IPS-20b (cell line): ENCODE data around the gene MAP3K5.
"Not testable (repeated sequence)": the region's sequence is repeated elsewhere in the genome, so short reads cannot be mapped to it uniquely, and the experiment has no call there.

Source experiments
- H3K27ac ChIP-seq: one replicate; pipeline ENCODE4 v1.5.1; 2013; ENCODE audit warnings: low read length
- H3K27me3 ChIP-seq: 2 replicates; pipeline ENCODE4 v1.6.1; 2013; ENCODE audit warnings: mild to moderate bottlenecking, low read length, inconsistent platforms; ENCODE audit not compliant: insufficient read depth
- H3K36me3 ChIP-seq: 2 replicates; pipeline ENCODE4 v1.6.1; 2013; ENCODE audit warnings: low read depth, mild to moderate bottlenecking, inconsistent platforms, low read length, moderate library complexity; ENCODE audit not compliant: insufficient read depth
- H3K4me1 ChIP-seq: 2 replicates; pipeline ENCODE4 v1.6.1; 2013; ENCODE audit warnings: mild to moderate bottlenecking, control low read depth, inconsistent platforms, low read length, moderate library complexity; ENCODE audit not compliant: insufficient read depth
- H3K4me3 ChIP-seq: 2 replicates; pipeline ENCODE4 v1.5.1; 2013; ENCODE audit warnings: mild to moderate bottlenecking, low read length, inconsistent platforms
- H3K9ac ChIP-seq: 2 replicates; pipeline ENCODE4 v1.6.1; 2013; ENCODE audit warnings: low read depth, mild to moderate bottlenecking, inconsistent platforms, low read length, moderate library complexity
- H3K9me3 ChIP-seq: 2 replicates; pipeline ENCODE4 v1.6.1; 2013; ENCODE audit warnings: mild to moderate bottlenecking, low read depth, low read length, inconsistent platforms; ENCODE audit not compliant: insufficient read depth

The MAP3K5 gene

GRCh38 chr6:136587527-136587926, 204.8 kb downstream of the MAP3K5 start:
- H3K9me3 ChIP-seq, result no peaks in the 10 kb centered on the region
- no peaks in the 10 kb centered on the region for H3K36me3 ChIP-seq
- no peaks in the 10 kb centered on the region for H3K27me3 ChIP-seq
- H3K4me3 ChIP-seq, result no peak overlapping the region
- H3K27ac ChIP-seq, result no peak overlapping the region
- peaks cover 28% of the 10 kb centered on the region for H3K4me1 ChIP-seq
- H3K9ac ChIP-seq, result no peak overlapping the region

DNA sequence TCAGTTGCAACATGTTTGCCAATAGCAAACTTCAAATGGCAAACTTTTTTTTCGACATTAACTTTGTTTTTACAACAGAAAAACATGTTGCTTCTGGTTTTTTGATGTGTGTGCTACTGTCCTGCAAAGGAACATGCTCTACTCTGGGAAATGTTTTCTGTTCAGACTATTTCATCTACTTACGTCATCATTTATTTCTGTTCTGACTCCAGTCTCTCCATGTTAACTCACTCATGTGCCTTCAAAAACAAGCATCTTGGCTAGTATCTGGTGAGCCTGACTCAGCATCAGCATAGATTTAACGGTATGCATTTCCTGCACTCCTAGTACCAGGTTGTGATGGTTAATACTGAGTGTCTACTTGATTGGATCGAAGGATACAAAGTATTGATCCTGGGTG, 206.0 kb downstream of the MAP3K5 start:
- H3K36me3 ChIP-seq, result no peaks in the 10 kb centered on the region

GRCh38 chr6:136585523-136585922, 206.8 kb downstream of the MAP3K5 start:
- not testable (repeated sequence) for H3K9ac ChIP-seq, H3K27me3 ChIP-seq, H3K36me3 ChIP-seq, H3K9me3 ChIP-seq, H3K27ac ChIP-seq, H3K4me3 ChIP-seq
- H3K4me1 ChIP-seq, result peaks cover 13% of the 10 kb centered on the region

More for the DNA sequence above, 206.0 kb downstream of the MAP3K5 start:
- no peak overlapping the region for H3K9ac ChIP-seq
- H3K27me3 ChIP-seq, result no peaks in the 10 kb centered on the region
- H3K9me3 ChIP-seq, result no peaks in the 10 kb centered on the region
- H3K4me3 ChIP-seq, result no peak overlapping the region
- peaks cover 16% of the 10 kb centered on the region for H3K4me1 ChIP-seq
- H3K27ac ChIP-seq, result no peak overlapping the region

- not testable (repeated sequence) for H3K9me3 ChIP-seq, H3K9ac ChIP-seq
- H3K4me1 ChIP-seq, result peaks cover 12% of the 10 kb centered on the region
These were observed 208.0 kb downstream of the MAP3K5 start for GRCh38 chr6:136584290-136584689.

DNA sequence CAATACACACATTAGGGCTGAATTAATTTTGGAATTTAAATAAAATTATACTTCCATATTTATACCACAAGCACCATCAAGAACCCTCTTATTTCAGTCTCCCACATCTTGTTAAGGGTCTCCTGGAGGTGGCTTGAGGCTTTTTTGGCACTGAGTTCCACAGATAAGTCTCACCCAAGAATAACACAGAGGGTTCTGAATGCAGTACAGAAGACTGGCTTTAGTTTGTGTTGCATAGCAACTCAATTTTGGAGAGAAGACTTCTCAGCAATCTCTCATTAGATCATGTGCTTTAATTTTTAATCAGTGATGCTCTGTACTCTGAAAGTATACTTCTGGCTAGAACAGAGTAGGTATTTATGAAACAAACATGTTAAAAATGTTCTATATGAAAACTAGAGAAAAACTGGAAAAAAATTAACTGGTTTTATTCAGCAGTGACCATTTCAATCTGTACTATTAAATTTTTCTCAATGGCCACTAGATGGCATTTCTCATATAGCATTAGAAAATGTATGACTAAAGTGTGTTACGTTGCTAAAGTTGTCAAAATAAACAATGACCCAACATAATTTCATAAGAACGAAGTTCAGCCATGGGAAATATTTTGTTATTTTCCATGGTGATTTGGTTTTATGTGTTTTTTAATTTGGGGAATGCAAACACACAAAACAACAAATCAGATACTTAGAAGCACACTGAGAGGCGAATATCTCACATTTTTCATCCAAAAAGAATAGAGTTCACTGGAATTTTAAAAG, 209.4 kb downstream of the MAP3K5 start:
- H3K27ac ChIP-seq, result no peak overlapping the region

More at GRCh38 chr6:136584290-136584689, 208.0 kb downstream of the MAP3K5 start:
- not testable (repeated sequence) for H3K27ac ChIP-seq, H3K36me3 ChIP-seq, H3K4me3 ChIP-seq, H3K27me3 ChIP-seq

DNA sequence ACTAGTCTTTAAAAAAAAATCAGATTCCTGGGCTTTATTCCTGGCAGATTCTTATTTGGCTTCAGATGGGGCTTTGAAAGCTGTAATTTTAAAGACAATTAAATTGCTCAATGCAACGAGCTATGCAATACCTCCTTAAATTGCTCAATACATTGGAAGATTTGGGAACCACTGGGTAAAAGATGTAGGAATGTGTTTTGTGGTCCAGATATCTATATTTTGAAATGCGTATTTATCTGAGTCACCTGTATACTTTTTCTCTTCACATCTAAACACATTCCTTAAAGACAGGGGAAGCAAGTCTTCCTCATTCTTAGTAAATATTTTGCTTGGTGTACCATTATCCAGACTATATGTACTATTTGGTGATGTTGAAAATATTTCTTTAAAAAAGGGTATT, 212.5 kb downstream of the MAP3K5 start:
- Histone ChIP-seq H3K27ac (no peak overlapping the region), H3K9ac (no peak overlapping the region), H3K36me3 (no peaks in the 10 kb centered on the region), H3K27me3 (no peaks in the 10 kb centered on the region), H3K4me3 (no peak overlapping the region), H3K4me1 (no peaks in the 10 kb centered on the region), H3K9me3 (no peaks in the 10 kb centered on the region)

More for the DNA sequence above, 209.4 kb downstream of the MAP3K5 start:
- H3K9me3 ChIP-seq, result no peaks in the 10 kb centered on the region
- H3K4me1 ChIP-seq, result peaks cover 4% of the 10 kb centered on the region; the same call in 1 of the 2 replicates
- H3K4me3 ChIP-seq, result no peak overlapping the region
- H3K36me3 ChIP-seq, result no peaks in the 10 kb centered on the region
- H3K27me3 ChIP-seq, result no peaks in the 10 kb centered on the region
- H3K9ac ChIP-seq, result no peak overlapping the region

DNA sequence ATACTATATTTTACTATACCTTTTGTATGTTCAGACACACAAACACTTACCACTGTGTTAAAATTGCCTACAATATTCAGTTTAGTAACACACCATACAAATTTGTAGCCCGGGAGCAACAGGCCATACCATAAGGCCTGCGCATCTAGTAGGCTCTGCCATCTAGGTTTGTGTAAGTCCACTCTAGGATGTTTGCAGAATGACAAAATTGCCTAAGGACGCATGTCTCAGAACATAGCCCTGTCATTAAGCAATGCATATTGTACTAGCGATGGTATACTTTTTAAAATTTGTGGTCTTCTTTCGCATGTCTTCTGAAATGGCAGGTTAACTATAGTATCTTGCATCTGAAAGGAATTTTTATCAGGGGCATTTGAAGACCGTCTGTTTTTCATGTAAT, 215.5 kb downstream of the MAP3K5 start:
- Histone ChIP-seq H3K4me3 (no peak overlapping the region), H3K9me3 (no peaks in the 10 kb centered on the region), H3K27ac (no peak overlapping the region), H3K4me1 (no peaks in the 10 kb centered on the region), H3K27me3 (no peaks in the 10 kb centered on the region), H3K9ac (no peak overlapping the region), H3K36me3 (no peaks in the 10 kb centered on the region)

DNA sequence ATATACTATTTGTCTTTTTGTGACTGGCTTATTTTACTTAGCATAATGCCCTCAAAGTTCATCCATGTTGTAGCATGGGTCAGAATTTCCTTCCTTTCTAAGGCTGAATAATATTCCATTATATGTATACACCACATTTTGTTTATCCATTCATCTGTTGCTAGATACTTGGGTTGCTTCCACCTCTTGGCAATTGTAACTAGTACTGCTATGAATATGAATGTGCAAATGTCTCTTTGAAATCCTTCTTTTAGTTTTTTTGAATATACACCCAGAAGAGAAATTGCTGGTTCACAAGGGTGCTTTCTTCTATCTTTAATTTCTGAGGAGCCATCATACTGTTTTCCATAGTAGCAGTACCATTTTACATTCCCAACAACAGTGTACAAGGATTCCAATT, 220.8 kb downstream of the MAP3K5 start:
- Histone ChIP-seq H3K27ac (no peak overlapping the region), H3K4me1 (no peaks in the 10 kb centered on the region), H3K27me3 (no peaks in the 10 kb centered on the region), H3K4me3 (no peak overlapping the region), H3K36me3 (no peaks in the 10 kb centered on the region), H3K9ac (no peak overlapping the region), H3K9me3 (peaks cover 16% of the 10 kb centered on the region; the same call in 1 of the 2 replicates)

- Histone ChIP-seq H3K27me3 (no peaks in the 10 kb centered on the region), H3K4me3 (no peak overlapping the region), H3K4me1 (no peaks in the 10 kb centered on the region), H3K9me3 (peaks cover 16% of the 10 kb centered on the region; the same call in 1 of the 2 replicates), H3K27ac (no peak overlapping the region), H3K36me3 (no peaks in the 10 kb centered on the region), H3K9ac (no peak overlapping the region)
These were observed 221.2 kb downstream of the MAP3K5 start for GRCh38 chr6:136571065-136571464.

DNA sequence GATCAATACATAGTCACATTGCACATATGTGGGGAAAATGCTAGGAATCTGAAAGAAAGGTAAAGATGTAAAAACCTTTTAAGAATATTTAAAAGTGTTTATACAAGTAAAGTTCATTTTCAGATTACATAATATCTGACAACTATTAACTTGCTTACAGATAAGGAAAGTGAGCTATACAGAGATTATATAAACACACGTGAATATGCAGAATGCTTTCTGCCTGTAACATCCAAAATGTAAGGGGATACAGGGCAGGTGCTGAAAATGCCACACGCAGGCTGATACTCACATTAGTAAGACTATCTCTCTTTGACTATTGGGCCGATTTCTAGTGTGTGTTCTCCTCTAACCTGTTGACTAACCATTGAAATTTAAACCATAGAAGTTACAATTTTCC, 224.1 kb downstream of the MAP3K5 start:
- peaks cover 16% of the 10 kb centered on the region; the same call in 1 of the 2 replicates for H3K9me3 ChIP-seq
- H3K27me3 ChIP-seq, result no peaks in the 10 kb centered on the region
- H3K4me1 ChIP-seq, result no peaks in the 10 kb centered on the region
- H3K4me3 ChIP-seq, result no peak overlapping the region
- no peak overlapping the region for H3K27ac ChIP-seq
- no peaks in the 10 kb centered on the region for H3K36me3 ChIP-seq
- no peak overlapping the region for H3K9ac ChIP-seq

DNA sequence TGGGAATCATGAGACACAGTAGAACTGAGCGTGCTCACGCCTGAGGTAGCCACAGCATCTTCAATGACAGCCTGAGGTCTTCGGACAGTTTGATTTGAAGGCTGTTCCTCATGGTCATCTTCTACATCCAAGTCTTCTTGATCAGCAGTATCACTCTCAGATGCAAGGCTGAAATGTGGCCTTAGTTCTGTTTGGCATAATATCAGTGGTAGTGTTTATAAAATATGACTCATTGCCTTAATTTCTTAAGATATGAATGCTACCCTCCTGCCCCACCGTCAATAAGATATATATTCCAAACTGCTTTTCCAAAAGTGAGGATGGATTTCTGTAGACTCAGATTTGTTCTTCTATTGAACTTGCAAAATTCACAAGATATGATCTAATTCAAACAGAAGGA, 224.6 kb downstream of the MAP3K5 start:
- Histone ChIP-seq H3K9ac (no peak overlapping the region), H3K36me3 (no peaks in the 10 kb centered on the region), H3K4me1 (no peaks in the 10 kb centered on the region), H3K27me3 (no peaks in the 10 kb centered on the region), H3K27ac (no peak overlapping the region), H3K4me3 (no peak overlapping the region), H3K9me3 (peaks cover 16% of the 10 kb centered on the region; the same call in 1 of the 2 replicates)

- Histone ChIP-seq H3K9me3 (peaks cover 16% of the 10 kb centered on the region; the same call in 1 of the 2 replicates), H3K4me1 (no peaks in the 10 kb centered on the region), H3K9ac (no peak overlapping the region), H3K27me3 (no peaks in the 10 kb centered on the region), H3K4me3 (no peak overlapping the region), H3K36me3 (no peaks in the 10 kb centered on the region), H3K27ac (no peak overlapping the region)
These were observed 225.4 kb downstream of the MAP3K5 start for GRCh38 chr6:136566851-136567250.
